HS-27A (cell line): ENCODE measurements around the gene FBXL15.

Experiments used
- DNase-seq: peaks from one replicate; pipeline ENCODE4 v3.0.0-alpha.2; 2012; ENCODE audit warnings: low read depth, missing footprints

Gene FBXL15

DNA sequence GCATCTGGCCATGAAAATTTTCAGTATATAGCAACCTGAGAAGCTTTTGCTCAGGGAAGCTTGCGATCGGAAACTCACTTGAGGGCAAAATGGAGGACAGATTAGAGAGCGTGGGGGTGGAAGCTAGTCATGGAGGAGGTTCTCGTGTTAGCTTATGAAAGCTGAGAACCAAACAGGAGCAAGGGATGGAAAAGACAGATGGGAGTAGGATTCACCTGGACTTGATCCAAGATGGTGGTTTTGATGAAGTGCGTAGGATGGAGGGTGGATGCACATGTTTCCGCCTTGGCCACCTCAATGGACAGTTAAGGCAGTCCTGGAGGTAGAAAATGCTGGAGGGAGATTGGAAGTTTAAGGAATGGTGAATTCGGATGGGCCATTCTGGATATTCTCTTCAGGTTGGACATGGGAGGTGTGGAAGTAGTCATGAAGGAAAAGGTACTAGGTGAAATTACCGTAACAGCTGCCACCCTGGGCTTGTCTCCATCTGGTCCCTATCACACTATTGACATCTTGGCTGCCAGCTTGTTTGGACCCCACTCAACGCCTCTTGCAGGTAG lies 37.0 kb downstream of the FBXL15 start:
- DNase-seq = no peak

- DNase-seq = no peak
These were observed 38.0 kb downstream of the FBXL15 start for GRCh38 chr10:102458656-102459055.

GRCh38 chr10:102460836-102461186 lies 40.2 kb downstream of the FBXL15 start:
- no peak for DNase-seq

GRCh38 chr10:102461187-102462054 lies 40.8 kb downstream of the FBXL15 start:
- no peak for DNase-seq

DNA sequence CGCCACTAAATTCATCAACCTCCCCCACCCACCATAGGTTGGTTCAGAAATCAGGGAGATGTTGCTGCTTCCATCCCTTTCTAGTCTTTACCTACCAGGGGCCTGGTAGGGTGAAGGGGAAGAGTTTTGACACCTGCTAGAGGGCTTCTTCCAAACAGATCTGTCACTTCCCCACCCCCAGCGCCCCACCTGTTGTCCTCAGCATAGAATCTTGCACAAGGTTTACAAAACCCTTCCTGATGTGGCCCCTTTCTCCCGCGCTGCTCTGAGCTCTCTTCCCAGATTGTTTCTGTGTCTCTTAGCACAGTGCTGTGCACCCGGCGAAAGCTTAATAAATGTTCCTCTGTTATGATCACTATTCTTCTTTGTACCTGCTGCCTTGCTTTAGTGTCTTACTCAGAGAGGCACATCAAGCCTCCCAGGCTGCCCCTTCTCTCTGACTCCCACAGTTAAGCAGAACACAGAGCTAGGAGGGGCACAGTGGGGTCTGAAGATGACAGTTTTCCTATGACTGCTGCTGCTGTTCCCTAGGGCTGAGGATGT lies 41.9 kb downstream of the FBXL15 start:
- DNase-seq = no peak

- DNase-seq = no peak
These were observed 43.3 kb downstream of the FBXL15 start for GRCh38 chr10:102463983-102464382.

DNA sequence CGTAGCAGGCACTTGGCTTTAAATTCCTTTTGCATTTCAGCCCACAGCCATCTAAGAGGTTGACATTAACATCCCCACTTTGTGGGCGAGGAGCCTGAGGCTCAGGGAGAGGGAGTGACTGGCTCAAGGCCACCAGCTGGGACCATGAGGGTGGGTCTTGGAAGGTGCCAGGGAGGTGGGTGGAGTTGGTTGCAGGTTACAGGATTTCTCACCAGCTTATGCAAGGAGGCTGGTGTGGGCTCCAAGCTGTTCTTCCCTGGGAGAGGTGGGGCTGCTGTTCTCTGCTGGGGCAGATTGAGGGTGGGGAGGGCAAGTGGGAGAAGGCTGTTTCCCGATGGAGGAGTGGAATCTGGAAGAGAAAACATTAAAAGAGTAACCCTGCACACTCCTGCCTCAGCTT lies 44.8 kb downstream of the FBXL15 start:
- DNase-seq = no peak

DNA sequence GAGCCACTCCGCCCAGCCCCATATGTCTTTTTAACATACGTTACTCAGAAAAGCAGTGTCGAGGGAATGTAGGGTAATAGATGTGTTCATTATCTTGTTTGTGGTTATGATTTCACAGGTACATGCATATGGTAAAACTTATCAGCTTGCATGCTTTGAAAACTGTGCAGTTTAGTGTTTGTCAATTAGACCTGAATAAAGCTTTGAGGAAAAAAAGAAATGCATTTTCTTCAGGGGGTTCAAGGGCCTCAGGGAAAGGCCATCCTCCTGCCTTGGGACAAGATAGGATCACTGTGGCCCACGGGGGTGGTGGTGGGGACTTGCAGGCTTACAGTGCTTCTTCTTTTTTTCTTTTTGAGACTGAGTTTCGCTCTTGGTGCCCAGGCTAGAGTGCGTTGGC lies 46.7 kb downstream of the FBXL15 start:
- DNase-seq = no peak

DNA sequence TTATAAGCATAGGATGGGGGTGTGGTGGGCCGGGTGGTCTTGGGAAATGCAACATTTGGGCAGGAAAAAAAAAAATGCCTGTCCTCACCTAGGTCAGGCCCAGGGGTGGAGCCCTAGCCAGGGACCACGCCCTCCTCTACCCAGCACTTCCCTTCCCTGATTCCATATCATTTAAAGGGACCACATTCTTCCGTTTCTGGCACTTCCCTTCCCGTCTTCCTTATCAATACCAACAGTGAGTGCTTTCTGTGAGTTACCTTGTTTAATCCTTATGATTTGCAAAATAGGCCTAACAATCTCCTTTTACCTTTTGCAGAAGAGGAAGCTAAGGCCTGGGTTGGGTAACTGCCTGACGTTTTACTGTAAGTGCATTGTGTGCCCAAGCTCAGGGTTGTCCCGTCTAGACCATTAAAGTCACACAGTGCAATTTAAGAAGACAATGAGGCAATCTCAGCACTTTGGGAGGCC lies 47.4 kb downstream of the FBXL15 start:
- DNase-seq = no peak

DNA sequence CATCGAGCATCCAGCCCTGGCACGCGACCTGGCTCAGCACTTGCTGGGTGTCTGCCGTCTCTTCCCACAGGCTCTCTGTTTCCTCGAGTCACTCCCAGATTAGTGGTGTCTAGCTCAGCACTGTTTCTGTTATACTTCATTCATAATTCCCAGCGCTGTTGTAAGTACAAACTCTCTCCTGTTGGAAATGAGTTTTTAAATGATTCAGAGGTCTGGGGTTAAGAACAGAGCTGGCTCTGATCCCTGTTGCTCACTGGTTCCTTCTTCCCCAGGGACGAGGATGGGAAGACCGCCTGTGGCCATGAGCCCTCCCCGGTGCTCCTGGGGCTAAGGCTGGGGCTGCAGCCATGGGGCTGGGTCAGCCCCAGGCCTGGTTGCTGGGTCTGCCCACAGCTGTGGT lies 48.0 kb downstream of the FBXL15 start:
- DNase-seq = no peak

- DNase-seq = no peak
These were observed 50.2 kb downstream of the FBXL15 start for GRCh38 chr10:102470579-102471546.
